Measurements from ENCODE around the gene EIF3I.
"Not testable (repeated sequence)": the region's sequence is repeated elsewhere in the genome, so short reads cannot be mapped to it uniquely, and the experiment has no call there.

Gene EIF3I

DNA sequence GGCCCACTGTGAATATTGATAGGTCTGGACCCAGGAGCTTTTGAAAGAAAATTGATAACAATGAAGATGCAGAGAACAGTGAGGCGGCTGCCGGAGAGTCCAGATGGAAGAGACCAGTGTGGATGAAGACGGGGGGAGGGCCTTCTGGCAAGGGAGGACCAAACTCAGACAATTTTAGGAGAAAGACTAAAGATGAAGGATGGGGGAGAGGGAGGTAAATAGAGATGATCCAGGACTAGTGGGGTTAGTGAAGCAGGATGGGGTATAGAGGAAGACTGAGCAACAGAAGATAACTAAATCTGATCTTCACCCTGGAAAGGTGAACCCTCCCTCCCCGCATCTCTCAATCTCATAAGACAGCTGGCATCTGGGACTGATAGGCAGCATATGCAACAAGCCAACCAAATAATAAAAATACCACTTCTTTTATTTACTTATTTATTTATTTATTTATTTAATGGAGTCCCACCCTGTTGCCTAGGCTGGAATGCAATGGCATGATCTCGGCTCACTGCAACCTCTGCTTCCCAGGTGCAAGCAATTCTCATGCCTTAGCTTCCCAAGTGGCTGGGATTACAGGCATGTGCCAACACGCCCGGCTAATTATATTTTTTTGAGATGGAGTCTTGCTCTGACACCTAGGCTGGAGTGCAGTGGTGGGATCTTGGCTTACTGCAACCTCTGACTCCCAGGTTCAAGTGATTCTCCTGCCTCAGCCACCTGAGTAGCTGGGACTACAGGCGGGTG lies 10.5 kb downstream of the EIF3I start:
- no peak for DNase-seq (ENCODE audit: low spot score)

GRCh38 chr1:32234792-32235191 lies 12.6 kb downstream of the EIF3I start:
- no peak for DNase-seq (ENCODE audit: low spot score)

- DNase-seq (ENCODE audit: low spot score): no peak
Observed at GRCh38 chr1:32239337-32239736, 17.1 kb downstream of the EIF3I start.

DNA sequence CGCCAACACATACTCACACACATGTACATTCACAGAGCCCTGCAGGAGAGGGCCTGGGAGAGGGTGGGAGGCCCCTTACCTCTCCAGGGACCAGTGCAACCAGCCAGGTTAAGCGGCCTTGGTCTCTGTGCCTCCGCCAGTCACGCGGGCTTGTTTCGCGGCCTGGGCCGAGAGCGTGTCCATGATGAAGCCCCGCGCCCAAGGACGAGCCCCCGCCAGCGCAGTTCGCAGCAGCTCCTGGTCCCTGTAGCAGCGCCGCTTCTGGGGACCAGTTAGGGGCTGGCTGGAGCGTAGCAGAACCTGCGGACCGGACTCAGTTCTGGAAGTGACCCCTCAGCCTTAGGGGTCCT lies 17.6 kb downstream of the EIF3I start:
- DNase-seq (ENCODE audit: low spot score): no peak

GRCh38 chr1:32240140-32240951 lies 18.1 kb downstream of the EIF3I start:
- peak; percentile 76 for DNase-seq (ENCODE audit: low spot score)

GRCh38 chr1:32241001-32241763 lies 19.0 kb downstream of the EIF3I start:
- peak; percentile 66 for DNase-seq (ENCODE audit: low spot score)

- no peak for DNase-seq (ENCODE audit: low spot score)
Observed at GRCh38 chr1:32242341-32242851, 20.2 kb downstream of the EIF3I start.

DNA sequence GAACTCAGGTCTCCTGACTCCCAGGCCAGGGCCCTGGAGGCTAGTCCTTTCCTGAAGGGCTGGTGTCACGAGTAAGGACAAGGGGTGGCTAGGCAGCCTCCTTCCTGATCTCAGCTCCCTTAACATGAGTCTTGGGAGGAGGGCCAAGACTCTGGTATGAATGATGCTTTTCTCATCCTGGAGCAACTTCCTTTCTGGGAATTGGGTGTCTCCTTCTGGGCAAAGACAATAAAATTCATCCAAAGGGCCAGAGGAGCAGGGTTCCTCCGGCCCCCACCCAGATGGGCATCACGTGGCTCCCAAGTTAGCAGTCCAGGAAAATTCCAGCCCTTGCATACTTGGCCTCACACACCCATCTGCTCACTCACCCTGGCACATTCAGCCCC lies 24.7 kb downstream of the EIF3I start, which contains the start of gene FAM167B:
TSS of gene FAM167B (plus strand) at position 335 of the 386 bp plus-strand sequence. CDS start 200 bp downstream, outside the sequence.
- no peak for DNase-seq (ENCODE audit: low spot score)

DNA sequence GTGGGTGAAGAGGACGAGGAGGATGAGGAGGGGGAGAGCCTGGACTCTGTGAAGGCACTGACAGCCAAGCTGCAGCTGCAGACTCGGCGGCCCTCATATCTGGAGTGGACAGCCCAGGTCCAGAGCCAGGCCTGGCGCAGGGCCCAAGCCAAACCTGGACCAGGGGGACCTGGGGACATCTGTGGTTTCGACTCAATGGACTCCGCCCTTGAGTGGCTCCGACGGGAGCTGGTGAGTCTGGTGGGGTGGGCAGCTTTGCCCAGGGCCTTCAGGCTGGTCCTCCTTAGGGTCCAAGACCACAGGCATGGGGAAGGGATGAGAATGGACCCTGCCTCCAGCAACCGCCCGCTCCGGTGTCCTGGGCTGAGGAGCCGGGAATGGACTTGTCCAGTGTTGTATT lies 25.2 kb downstream of the EIF3I start:
- no peak for DNase-seq (ENCODE audit: low spot score)

DNA sequence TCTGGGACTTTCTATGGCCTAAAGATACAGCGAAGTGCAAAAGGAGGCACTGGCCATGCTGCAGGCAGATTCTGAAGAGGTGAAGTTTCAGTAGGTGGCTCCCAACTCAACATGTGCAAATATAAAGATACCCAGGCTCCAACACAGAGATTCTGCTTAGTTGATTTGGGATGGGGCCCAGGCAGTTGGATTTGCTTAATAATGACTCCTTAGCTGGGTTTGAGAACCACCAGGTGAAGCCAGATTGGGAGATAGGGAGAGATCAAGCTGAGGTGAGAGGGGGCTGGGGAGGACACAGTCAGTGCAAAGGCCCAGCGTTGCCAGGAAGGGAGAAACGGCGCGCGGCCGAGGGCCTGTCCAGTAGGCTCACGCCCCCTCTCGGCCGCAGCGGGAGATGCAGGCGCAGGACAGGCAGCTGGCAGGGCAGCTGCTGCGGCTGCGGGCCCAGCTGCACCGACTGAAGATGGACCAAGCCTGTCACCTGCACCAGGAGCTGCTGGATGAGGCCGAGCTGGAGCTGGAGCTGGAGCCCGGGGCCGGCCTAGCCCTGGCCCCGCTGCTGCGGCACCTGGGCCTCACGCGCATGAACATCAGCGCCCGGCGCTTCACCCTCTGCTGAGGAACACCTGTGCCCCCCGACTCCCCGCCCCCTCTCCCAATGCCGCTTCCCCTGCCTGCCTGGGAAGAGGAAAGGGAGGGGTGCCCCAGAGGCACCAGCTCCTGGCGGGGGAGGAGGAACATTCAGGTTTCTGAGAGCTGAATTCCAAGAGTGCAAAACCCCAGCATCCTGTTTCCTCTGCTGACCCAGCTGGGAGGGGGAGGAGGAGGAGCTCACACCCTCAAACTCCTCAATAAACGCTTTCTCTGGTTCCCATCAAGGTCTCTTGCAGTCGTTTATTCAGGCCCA lies 26.0 kb downstream of the EIF3I start:
- peak; percentile 75 for DNase-seq (ENCODE audit: low spot score)

DNA sequence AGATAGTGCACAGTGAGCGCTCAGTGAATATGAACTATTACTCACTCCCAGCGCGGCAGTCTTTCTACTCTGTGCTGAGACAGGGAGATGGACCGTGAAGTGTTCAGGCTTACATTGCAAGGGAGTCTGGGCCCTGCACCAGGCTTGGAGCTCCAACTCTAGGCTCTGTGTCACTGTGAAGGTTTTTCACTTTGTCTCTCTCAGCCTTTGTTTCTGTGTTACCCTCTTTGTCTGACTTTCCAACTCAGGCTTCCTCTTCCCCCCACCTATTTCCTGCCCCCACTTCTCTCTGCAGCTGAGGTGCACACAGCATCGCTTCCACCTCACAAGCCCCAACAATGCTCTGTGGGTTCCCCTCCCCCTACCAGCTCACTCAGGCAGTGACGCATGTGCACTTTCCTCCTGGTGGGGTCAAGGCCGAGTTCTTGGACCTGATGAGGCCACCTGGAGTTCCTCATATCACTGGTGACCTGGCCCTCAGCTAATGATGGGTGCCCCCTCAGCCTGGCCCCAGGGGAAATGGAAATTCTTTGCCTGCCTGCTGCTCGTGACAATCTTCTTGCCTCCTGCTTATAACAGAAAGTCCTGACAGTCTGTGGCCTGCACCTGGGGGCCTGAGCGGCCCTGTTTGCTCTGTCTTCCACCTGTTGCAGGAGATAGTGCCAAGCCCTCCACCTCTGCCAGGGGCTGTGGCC lies 27.8 kb downstream of the EIF3I start:
- no peak for DNase-seq (ENCODE audit: low spot score)

DNA sequence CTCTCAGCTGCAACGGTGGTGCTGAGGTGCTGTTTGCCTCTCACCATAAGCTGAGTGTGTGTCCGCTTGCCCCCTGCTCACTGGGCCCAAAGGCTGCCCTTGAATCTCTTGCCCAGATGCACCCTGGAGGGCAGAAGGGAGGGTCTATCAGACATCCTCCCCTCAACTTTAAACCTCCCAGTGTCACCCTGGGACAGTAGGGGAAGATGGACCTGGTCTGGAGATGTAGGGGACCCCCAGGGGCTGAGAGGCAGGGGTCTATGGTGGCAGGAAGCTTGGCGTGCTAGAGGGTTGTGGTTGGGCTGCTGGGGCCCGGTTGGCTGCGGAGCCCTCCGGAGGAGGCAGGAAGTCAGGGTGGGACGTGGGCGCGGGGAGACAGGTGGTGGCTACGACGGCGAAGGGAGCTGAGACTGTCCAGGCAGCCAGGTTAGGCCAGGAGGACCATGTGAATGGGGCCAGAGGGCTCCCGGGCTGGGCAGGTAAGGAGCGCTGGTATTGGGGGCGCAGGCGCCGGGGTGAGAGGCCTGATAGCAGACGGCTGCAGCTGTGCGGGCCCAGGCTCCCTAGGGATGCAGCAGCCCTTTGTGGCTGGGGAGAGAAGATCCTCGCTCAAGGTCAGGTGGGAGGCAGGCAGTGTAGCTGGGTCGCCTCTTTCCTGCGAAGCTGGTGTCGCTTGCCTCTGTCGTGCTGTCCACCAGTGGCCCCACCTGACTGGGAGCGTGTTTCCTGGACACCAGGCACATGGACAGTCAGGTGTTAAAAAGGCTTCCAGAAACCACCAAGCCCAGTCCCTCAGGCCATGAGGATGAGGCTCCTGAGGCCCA lies 28.9 kb downstream of the EIF3I start, which contains the start of gene LCK:
TSS of gene LCK (plus strand) at position 373 of the 824 bp plus-strand sequence. CDS start 23,065 bp downstream, outside the sequence.
- no peak for DNase-seq (ENCODE audit: low spot score)

GRCh38 chr1:32255072-32256071 lies 33.2 kb downstream of the EIF3I start:
- DNase-seq (ENCODE audit: low spot score): no peak

GRCh38 chr1:32256473-32257226 lies 34.4 kb downstream of the EIF3I start:
- DNase-seq (ENCODE audit: low spot score): no peak

DNA sequence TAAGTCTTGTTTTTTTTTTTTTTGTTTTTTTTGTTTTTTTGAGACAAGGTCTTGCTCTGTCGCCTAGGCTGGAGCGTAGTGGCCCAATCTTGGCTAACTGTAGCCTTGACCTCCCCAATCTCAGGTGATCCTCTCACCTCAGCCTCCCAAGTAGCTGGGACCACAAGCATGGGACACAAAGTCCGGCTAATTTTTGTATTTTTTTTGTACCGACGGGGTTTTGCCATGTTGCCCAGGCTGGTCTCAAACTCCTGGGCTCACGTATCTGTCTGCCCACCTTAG lies 35.0 kb downstream of the EIF3I start:
- no peak for DNase-seq (ENCODE audit: low spot score)

GRCh38 chr1:32263236-32263593 lies 41.0 kb downstream of the EIF3I start:
- DNase-seq (ENCODE audit: low spot score): not testable (repeated sequence)

DNA sequence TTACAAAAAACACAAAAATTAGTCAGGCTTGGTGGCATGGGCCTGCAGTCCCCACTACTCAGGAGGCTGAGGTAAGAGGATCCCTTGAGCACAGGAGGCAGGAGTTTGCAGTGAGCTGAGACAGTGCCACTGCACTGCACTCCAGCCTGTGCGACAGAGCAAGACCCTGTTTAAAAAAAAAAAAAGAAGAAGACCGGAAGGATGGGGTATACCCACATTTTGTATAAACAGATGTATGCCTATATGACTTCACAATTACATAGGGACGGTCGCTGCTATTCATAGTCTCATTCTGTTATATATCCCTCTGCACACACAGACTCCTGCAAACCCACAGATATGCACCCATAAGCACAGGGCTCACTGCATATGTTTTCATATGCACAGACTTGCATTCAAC lies 41.5 kb downstream of the EIF3I start:
- DNase-seq (ENCODE audit: low spot score): no peak

DNA sequence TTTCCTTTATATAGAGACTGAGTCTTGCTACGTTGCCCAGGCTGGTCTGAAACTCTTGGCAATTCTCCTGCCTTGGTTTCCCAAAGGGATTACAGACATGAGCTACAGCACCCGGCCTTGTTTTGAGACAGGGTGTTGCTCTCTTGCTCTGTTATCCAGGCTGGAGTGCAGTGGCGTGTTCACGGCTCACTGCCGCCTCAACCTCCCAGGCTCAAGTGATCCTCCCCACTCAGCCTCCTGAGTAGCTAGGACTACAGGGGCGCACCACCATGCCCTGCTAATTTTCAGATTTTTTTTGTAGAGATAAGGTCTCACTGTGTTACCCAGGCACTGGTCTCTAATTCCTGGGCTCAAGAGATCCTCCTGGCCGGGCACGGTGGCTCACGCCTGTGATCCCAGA lies 43.6 kb downstream of the EIF3I start:
- DNase-seq (ENCODE audit: low spot score): no peak
